Hair follicle dermal papilla cell (primary cell): Measurements from ENCODE around the gene FAM83G. TPM values are rescaled to one million over a fixed set of nuclear protein-coding genes. Genes with fewer than 3 reads are reported as not detected.

Experiments
- small RNA-seq: library from RNA; depleted of rRNA; stranded (forward); fragments of <200 nt; gene quantifications from one replicate; pipeline ENCODE3, GENCODE V24; 2012
- total RNA-seq: library from RNA; depleted of rRNA; stranded (reverse); fragments of >200 nt; gene quantifications from 2 replicates; pipeline ENCODE4 v1.2.3, GENCODE V29; 2012

Gene FAM83G, protein sequence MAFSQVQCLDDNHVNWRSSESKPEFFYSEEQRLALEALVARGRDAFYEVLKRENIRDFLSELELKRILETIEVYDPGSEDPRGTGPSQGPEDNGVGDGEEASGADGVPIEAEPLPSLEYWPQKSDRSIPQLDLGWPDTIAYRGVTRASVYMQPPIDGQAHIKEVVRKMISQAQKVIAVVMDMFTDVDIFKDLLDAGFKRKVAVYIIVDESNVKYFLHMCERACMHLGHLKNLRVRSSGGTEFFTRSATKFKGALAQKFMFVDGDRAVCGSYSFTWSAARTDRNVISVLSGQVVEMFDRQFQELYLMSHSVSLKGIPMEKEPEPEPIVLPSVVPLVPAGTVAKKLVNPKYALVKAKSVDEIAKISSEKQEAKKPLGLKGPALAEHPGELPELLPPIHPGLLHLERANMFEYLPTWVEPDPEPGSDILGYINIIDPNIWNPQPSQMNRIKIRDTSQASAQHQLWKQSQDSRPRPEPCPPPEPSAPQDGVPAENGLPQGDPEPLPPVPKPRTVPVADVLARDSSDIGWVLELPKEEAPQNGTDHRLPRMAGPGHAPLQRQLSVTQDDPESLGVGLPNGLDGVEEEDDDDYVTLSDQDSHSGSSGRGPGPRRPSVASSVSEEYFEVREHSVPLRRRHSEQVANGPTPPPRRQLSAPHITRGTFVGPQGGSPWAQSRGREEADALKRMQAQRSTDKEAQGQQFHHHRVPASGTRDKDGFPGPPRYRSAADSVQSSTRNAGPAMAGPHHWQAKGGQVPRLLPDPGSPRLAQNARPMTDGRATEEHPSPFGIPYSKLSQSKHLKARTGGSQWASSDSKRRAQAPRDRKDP
- total RNA-seq, result 12.8 and 14.7 TPM in 2 replicates

DNA sequence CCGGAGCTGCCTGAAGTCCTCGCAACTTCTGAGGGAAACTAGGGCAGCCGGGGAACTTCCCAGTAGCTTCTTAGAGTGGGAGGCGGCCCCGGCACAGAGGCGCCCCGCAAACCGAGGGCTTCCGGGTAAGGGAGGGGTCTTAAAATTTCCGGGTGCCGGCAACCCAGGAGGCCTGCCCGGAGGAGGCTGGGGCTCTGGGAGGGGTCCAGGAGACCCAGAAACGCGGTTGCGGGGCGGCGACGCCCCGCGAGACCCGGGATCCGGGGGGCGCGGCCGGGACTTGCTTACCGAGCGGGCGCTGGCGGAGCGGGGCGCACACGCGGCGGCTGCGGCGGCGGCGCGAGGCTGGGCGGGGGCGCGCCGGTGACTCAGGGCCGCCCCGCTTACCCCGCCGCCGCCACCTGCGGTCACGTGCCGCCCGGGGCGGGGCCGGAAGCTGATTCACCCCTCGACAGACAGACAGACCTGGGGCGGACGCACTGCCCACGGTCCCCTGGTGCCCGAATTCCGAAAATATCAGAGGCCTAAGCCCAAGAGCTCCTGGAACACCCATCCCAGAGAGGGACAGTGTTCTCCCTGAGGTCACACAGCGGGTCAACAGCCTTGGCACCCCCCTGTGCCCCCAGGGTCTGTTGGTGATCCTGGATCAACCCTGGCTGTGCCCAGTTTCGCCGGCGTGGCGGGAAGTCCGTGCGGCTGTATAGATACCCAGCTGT, at the start of gene FAM83G:
Gene FAM83G (minus strand): TSS at position 344 of the 716 bp plus-strand sequence. CDS start 723 bp downstream, outside the sequence.

DNA sequence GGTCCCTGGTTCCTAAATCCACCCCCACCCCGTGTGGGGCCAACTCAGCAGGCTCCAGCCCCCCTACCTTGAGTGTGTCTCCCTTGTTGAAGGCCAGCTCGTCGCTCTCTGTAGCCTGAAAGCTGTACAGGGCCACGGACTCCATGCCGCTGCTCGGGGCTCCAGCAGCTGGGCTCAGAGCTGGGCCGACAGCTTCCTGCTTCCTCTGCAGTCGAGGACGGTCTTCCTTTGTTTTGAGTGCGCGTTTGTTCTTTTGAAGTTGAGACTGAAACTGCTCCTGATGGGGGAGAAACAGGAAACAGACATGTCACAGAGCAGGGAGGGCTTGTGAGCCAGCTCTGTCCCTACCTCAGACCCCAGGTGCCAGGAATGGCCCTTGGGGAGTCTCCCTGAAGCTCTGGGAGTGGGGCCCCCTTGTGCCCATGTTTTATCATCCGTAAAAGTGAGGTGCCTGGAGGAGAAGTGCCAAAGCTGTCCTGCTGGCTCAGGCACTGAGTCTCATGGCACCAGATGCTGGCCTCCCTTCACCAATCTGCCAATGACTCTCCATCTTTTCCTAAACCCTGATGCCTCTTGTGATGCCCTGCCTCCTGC, 42.3 kb upstream of the FAM83G start, which contains the start of gene GRAP:
Gene GRAP (minus strand): TSS at position 176 of the 594 bp plus-strand sequence. CDS start 31 bp downstream, at position 145.

DNA sequence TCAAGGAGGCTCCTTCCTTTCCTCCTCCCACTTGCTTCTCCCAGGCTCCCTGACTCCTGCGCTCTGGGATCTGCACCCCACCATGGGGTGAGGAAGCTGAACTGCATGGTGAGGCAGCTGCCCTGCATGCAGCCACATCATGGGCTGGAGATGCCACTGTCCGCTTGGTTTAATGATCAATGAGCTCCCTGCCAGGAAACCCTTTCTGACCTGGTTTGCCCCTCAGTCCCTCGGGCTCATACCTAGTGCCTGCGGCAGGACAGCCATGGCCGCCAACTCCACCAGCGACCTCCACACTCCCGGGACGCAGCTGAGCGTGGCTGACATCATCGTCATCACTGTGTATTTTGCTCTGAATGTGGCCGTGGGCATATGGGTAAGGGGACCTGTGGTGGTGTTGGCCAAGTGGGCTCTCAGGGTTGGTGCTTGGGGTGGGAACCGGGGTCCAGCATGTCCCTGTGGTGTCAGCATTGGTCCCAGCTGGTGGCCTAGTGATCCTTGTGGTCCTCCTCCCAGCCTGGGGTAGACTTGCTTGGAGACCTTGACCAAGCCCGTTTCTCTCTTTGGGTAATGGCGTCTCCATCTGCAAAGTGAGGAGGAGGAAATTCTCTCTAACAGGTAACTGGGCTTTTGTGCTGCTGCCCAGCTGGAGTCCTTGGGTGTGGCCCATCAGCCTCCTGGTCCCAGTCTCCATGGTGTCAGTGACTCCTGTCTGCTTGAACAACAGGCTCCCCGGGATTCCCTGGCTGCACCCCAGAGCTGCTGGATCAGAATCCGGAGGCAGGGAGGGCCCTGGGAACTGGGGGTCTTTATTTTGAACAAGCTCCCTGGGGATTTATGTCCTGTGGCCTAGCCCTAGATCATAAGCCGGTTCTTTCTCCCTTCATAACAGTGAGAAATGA, 52.4 kb downstream of the FAM83G start, which contains the start of gene SLC5A10:
Gene SLC5A10 (plus strand): TSS at position 225 of the 902 bp plus-strand sequence. CDS start 41 bp downstream, at position 266.

Small RNA genes lying within 50 kb of the gene (small RNA-seq; reads per million reads assigned to genes)
- not detected for gene AC090286.3
- not detected for gene RF00324

Other genes starting within 250 kb of the FAM83G start
- 52.8 and 65.9 TPM in 2 replicates for gene TVP23B, start 223.6 kb downstream of the FAM83G start, total RNA-seq
- gene PRPSAP2, start 146.6 kb downstream of the FAM83G start, total RNA-seq, result 18.2 and 21.6 TPM in 2 replicates
- gene SLC5A10, start 52.6 kb downstream of the FAM83G start, total RNA-seq, result not detected in 2 replicates
- gene GRAP, start 42.2 kb upstream of the FAM83G start, total RNA-seq, result 0.32 TPM in 1 of 2 replicates, not detected in the other
- gene GRAPL, start 122.8 kb upstream of the FAM83G start, total RNA-seq, result 0.12 TPM in 1 of 2 replicates, not detected in the other
- gene EPN2, start 232.6 kb upstream of the FAM83G start, total RNA-seq, result 23.2 and 28.1 TPM in 2 replicates